NCI-H1092 treated with DMSO at 0.1 percent for 48 hours (cell line): Measurements from ENCODE around the gene ST6GAL1.
"Not testable (repeated sequence)": the region's sequence is repeated elsewhere in the genome, so short reads cannot be mapped to it uniquely, and the experiment has no call there.

Experiments used
- DNase-seq: peaks from one replicate; lab custom pipeline; 2025; lab: John Stamatoyannopoulos, UW

ST6GAL1 gene

GRCh38 chr3:187021748-187022402, 91.5 kb downstream of the ST6GAL1 start:
- DNase-seq = no peak

DNA sequence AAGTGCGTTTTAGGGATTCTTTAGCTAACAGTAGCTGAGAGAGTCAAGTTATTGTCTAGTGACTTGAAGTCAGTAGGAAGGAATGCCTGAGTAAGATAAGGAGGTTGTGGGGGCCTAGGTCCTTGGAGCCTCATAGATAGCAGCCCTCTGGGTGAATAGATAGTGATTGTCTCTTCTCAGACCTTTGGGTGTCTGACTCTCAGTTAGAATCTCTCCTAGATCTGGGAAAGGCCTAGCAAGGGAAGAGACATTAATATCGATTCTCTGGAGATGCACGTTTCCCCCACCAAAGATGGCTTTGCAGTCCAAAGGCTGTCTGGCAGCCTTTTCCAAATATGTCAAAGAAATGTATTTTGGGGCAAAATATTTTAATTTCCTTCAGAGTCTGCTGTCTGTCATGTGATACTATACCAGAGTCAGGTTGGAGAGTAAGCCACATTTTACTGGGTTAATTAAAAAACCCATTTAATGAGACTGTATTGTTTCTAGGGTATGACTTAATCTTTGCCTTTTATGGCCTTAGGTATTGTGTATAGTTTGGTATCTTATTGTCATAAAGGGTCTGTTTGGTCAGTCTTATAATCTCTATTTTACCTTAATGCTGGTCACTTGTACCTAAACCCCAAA, 92.2 kb downstream of the ST6GAL1 start:
- no peak for DNase-seq

GRCh38 chr3:187023340-187023739, 93.0 kb downstream of the ST6GAL1 start:
- DNase-seq = not testable (repeated sequence)

DNA sequence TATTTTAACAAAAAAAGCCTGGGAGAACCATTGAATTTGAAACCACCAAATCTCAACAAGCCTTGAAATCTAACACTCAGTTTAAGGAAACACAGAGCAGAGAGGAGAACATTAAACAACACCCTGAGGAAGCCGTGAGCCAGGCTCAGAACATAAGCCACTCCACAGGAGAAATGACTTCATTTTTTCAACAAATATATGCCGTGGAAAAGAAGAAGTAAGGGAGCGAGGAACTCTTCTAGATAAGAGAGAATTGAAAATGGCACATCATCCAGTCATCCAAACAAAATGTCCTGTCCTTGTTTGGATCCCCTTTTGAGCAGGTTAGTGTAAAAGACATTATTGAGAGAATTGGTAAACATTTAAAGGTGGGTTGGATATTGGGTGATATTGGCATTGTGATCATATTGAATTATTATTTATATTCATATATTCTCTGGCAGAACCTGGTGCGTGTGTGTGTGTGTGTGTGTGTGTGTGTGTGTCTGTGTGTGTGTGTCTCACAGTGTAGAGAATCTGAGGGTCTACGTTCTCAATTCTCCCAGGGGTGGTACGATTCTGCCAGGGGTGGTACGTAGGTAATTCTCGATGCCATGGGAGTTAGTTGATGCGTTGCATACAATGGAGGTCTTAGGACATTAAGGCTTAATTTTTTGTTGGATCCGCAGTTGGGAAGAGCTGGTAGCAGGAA, 94.4 kb downstream of the ST6GAL1 start:
- no peak for DNase-seq

GRCh38 chr3:187025254-187025655, 94.9 kb downstream of the ST6GAL1 start:
- DNase-seq = no peak

GRCh38 chr3:187025656-187026316, 95.5 kb downstream of the ST6GAL1 start:
- no peak for DNase-seq

DNA sequence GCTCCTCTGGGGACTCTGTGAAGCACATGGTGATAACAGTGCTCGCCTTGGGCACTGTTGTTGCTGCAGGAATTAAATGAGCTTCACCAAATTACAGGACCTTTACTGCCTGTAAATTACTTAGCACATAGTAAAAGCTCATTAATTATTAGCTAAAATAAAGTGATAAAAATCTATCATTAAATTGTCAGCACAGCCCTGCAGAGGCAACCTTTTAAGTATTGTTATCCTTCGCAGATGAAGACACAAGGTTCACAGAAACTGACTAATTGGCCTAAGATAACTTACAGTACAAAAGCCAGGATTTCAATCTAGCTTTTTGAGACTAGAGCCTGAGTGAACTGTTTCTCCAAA, 96.0 kb downstream of the ST6GAL1 start:
- DNase-seq = no peak

DNA sequence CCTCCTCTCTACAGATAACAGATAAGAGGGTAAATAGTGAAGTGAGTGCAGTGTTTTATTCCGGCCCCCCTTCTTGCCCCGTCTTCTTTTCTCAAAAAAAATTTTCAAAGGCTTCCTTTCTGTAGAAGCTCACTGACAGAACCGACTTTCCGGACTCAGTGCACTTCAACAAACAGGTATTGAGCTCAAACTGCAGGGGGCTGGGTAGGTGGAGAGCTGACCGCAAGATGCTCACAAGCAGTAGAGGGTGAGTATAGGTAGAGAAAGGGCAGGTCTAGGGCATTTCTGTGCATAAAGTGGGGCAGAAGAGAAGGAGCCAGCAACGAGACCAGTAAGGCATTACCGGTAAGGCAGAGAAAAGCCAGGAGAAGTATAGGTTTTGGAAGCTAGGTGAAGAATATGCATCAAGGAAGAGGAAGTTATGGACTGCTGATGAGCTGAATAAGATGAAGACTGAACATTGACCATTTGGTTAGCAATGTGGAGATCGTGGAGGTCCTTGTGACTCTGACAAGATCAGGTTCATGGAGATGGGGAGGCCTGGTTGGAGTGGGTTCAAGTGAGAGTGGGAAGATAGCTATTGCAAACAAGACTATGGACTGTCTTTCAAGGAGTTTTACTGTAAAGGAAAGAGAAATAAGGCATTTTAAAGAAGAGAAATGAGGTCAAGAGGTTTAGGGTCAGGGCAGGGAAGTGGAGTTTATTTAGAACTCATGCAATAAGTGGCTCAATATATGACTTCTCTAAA, 97.4 kb downstream of the ST6GAL1 start:
- DNase-seq = no peak

DNA sequence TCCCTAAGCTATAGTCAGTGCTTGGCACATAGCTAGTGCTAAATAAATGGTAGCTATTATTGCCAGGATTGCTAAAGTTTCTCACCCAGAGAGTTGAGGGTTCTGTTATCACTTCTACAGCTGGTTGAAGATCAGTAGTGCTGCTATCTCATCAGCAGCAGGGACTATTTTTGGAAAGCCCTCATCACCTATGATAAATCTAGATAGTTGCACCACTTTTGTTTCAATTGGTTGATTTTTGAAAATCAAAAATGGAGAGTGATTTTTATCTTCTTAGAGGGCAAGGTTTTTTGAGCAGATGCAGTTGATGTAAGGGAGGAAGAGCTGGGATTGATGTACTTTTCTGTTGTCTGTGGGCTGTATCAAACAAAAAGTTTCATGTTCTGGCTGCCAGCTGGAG, 101.6 kb downstream of the ST6GAL1 start:
- no peak for DNase-seq

GRCh38 chr3:187036394-187036793, 106.1 kb downstream of the ST6GAL1 start:
- no peak for DNase-seq

- no peak for DNase-seq
These were observed 108.9 kb downstream of the ST6GAL1 start for GRCh38 chr3:187039100-187039722.

DNA sequence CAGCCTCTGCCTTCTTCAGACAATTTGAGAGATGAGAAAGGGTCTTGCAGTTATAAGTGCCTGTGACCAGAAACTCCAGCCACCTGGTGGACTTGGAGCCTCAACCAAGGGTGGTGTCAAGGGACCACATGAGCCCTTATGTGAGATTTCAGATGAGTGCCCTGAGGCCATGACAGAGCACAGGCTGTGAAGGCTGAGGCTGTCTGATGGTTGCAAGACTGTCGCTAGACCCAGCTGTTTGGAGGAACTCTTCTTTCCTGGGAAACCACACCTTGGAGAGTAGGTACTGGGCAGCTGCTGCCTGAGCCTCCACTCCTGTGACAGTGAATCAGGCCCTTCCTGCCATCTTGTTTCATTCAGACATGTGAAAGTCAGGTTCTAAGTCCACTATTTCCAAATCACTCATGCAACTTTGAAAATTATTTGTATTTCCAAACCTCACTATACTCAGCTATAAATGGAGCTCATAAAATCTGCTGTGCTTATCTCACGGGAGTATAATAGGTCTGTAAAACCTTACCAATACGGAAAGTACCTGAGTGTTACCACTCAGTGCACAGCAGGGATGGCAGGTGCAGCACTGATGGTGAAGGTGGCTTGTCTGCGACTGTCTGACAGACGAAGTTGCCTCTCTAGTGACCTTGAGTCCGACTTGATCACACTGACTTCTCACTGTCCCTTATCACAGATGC, 109.5 kb downstream of the ST6GAL1 start:
- DNase-seq = no peak

DNA sequence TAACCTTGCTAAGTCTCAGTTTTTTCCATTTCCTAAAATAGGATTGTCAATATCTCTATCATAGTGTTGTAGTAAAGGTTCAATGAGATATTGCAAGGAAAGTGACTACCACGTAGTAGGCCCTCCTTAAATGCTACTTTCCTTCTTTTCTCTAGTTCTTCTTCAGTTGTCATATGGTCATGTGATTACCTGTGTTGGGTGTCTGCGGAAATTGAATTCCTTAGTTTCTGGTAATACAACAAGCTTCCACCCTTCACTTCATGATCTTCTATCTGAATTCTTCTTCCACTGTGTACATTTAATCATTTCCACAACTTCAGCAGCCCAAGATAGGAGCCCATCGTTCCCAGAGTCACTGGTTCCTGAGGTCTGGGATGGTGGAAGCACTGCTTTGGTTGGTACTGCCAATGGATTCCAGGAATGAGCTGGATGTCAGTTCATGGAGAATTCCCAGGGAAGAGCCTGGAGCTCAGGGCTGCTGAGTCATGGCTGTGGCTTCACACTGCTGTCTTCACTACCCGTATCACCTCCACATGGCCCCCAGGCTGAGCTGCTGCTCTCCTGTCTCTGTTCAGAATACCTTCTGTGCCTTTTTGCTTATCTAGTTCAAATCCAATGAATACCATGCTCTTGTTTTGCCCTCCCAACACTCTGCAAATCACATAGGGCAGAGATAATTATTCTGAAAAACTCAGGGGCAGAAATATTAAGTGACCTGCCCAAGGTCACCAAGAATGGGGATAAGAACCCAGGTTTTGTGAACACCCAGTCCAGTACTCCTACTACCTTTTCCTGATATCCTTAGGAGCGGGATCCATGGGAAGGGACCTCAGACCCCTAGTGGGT, 110.4 kb downstream of the ST6GAL1 start:
- DNase-seq = no peak

DNA sequence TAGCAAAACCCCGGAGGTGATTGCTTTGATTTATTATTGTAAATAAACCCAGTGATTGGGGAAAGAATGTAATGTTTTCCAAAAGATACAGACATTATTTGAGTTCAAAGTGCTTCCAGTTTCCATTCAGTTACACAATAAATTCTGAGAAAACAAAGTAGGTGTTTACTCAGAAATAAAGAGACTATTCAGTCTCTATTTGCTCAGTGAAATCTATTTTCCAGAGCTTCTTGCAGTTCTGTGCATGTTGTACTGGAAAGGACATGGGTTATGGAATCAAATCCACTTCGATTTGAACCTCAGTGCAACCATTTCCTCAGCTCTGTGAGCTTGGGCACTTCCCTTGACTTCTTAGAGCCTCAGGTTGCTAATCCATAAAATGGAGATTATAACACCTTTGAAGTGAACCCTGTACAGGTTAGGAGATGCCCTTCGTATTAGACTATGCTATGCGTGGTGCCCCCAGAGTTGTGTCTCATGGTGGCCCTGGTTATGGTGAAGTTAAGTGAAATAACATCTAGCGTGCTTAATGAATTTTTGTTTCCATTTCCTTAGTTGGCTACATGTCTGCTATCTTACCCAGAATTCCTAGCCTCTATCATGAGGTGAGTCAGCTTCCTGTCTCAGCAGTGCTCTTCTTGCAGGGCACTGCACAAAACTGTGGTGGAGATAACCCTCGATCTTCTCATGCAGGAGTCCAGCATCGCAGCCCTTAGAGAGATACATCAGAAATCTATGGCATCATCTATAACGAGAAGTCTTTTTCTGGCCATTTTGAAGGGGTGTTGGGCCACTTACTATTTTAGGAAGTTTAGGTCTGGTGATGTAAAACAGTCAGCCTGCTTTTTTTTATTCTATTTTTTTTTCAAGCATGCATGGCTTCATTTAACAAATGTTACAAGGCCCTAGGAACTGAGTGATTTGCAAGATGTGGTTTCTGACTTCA, 111.3 kb downstream of the ST6GAL1 start:
- DNase-seq = no peak

- no peak for DNase-seq
These were observed 112.0 kb downstream of the ST6GAL1 start for GRCh38 chr3:187042346-187042745.

GRCh38 chr3:187042874-187043458, 112.6 kb downstream of the ST6GAL1 start:
- DNase-seq = no peak

- DNase-seq = no peak
These were observed 113.9 kb downstream of the ST6GAL1 start for GRCh38 chr3:187044206-187044605.

DNA sequence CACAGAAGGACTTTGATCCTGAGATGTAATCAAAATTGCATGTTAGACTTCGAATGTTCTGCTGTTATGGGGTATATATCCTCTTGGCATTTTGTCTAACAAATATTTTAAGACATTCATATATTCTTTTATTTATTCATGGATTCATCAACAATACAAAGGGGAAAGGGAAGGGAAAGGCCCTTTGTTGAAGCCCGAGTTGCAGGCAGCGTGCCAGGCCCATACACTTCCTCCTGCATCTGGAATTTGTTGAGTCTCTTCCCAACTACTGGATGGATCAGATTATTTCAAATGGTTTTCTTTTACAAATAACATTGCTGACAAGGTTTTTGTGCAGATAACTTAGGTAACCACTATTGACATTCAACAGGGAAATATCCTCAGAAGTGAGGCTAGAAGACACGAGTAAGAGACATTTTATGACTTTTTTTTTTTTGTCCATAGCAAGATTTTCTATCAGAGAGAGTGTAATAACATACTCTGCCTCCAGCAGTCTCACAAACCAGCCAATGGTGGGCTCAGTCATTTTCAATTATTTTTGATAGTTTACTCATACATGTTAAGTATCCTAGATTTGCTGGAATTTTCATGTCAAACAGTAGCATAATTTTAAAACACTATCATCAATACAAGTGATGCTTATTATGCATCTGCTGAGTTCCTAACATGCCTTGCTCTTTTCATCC, 114.7 kb downstream of the ST6GAL1 start:
- DNase-seq = no peak
